Retinal pigment epithelial cell (primary cell): ENCODE data around the gene COL4A2.
A peak's percentile ranks its signal among the peaks of the same experiment; 100 is the strongest.
"Not testable (repeated sequence)": the region's sequence is repeated elsewhere in the genome, so short reads cannot be mapped to it uniquely, and the experiment has no call there.

Experiments used
- DNase-seq: peaks from one replicate; pipeline ENCODE4 v3.0.0-alpha.2; 2010; ENCODE audit warnings: low read depth
- H3K4me3 ChIP-seq: 2 replicates; pipeline ENCODE4 v1.5.1; 2011; ENCODE audit warnings: mild to moderate bottlenecking, low read length, control low read depth, moderate library complexity
- CTCF ChIP-seq: conservative IDR thresholded peaks from 2 replicates; pipeline ENCODE4 v1.5.1; 2011; ENCODE audit warnings: low read depth, low read length, control low read depth, inconsistent platforms

The COL4A2 gene

GRCh38 chr13:110525328-110526319 is 218.5 kb downstream of the COL4A2 start:
- no peak for TF ChIP-seq CTCF
- H3K4me3 ChIP-seq: no peak overlapping the region
- no peak for DNase-seq

- H3K4me3 ChIP-seq: no peak overlapping the region
- no peak for TF ChIP-seq CTCF
- peak; percentile 93 for DNase-seq
Observed at GRCh38 chr13:110528371-110528770, 221.3 kb downstream of the COL4A2 start.

- H3K4me3 ChIP-seq: no peak overlapping the region
- no peak for TF ChIP-seq CTCF
- no peak for DNase-seq
Observed at GRCh38 chr13:110528911-110529310, 221.8 kb downstream of the COL4A2 start.

GRCh38 chr13:110529522-110530311 is 222.6 kb downstream of the COL4A2 start:
- no peak overlapping the region for H3K4me3 ChIP-seq
- no peak for DNase-seq
- TF ChIP-seq CTCF: no peak

DNA sequence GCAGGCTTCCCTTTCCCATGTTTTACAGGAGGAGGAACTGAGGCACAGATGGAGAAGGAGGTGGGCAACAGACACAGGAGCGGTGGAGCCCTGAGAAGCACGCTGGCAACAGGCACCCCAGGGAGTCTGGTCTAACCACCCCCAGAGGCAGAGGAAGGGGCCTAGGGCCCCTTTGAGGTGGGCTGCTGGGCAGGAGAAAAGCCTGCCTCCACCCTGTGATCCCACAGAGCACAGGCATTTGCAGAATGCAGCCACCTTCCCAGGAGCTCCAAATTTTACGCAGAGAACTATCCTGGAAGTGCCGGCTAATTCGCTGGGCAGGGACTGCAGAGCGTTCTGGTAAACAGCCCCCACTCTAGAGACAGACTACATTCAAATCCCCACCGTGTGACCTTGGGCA is 224.0 kb downstream of the COL4A2 start:
- no peak for DNase-seq
- TF ChIP-seq CTCF: no peak
- no peak overlapping the region for H3K4me3 ChIP-seq

- DNase-seq: no peak
- no peak overlapping the region for H3K4me3 ChIP-seq
- TF ChIP-seq CTCF: no peak
Observed at GRCh38 chr13:110531671-110532083, 224.6 kb downstream of the COL4A2 start.

DNA sequence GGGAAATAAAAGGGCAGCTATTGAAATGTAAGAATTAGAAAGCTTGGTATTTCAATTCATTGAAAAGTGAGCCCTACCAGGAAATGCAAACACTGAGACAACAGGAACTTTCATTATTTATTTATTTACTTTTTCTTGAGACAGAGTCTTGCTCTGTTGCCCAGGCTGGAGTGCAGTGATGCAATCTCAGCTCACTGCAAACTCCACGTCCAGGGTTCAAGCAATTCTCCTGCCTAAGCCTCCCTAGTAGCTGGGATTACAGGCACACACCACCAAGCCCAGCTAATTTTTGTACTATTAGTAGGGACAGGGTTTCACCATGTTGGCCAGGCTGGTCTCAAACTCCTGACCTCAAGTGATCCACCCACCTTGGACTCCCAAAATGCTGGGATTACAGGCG is 225.2 kb downstream of the COL4A2 start:
- not testable (repeated sequence) for H3K4me3 ChIP-seq, DNase-seq
